CD4-positive, alpha-beta T cell (primary cell): ENCODE results near the gene CHST2. TPM values are rescaled to one million over a fixed set of nuclear protein-coding genes. Genes with fewer than 3 reads are reported as not detected.

Source experiments
- ATAC-seq: fragments of 200-7000 bp; cut with Tn5 transposase; one replicate; pipeline ENCODE4 v1.10.0; 2022; ENCODE audit warnings: mild to moderate bottlenecking; ENCODE audit not compliant: poor library complexity
- CTCF ChIA-PET: fragments of 350-600 bp; sonication (Branson Sonifier 250); formaldehyde crosslinking; loops from one replicate; lab custom pipeline; 2021; ENCODE audit warnings: antibody characterized with exemption, inconsistent platforms; lab: Charles Lee
- POLR2A ChIA-PET: fragments of 350-600 bp; sonication (Branson Sonifier 250); formaldehyde crosslinking; loops from one replicate; lab custom pipeline; 2021; ENCODE audit warnings: antibody characterized with exemption, inconsistent platforms; lab: Charles Lee
- DNase-seq, 14 experiments: peaks; one replicate each; pipeline ENCODE4 v3.0.0-alpha.2; 2013 to 2020; ENCODE audit warnings: mixed read lengths in 2 of 14
- H3K27ac ChIP-seq, 2 donors: one replicate each; pipeline versions ENCODE4 v1.5.1 to v1.7.0; 2013; ENCODE audit warnings: low read length in 2 of 2, low read depth in 1 of 2, mild to moderate bottlenecking in 1 of 2
- H3K27me3 ChIP-seq, 2 experiments: 1 replicate in 1 of 2; 2 replicates in 1 of 2; pipeline versions ENCODE4 v1.6.1 to v1.7.0; 2013; ENCODE audit warnings: low read length in 2 of 2, control low read depth in 1 of 2, mild to moderate bottlenecking in 1 of 2, moderate library complexity in 1 of 2; ENCODE audit not compliant: insufficient read depth in 2 of 2, control insufficient read depth in 1 of 2
- H3K36me3 ChIP-seq: one replicate; pipeline ENCODE4 v1.6.1; 2013; ENCODE audit warnings: low read length, control low read depth; ENCODE audit not compliant: insufficient read depth
- H3K4me1 ChIP-seq: one replicate; pipeline ENCODE4 v1.6.1; 2013; ENCODE audit warnings: low read length, control low read depth; ENCODE audit not compliant: insufficient read depth
- H3K4me3 ChIP-seq: one replicate; pipeline ENCODE4 v1.5.1; 2013; ENCODE audit warnings: mild to moderate bottlenecking, low read length, moderate library complexity
- H3K9me3 ChIP-seq, 2 experiments: 1 replicate in 1 of 2; 2 replicates in 1 of 2; pipeline versions ENCODE4 v1.6.1 to v1.7.0; 2013; ENCODE audit warnings: low read length in 2 of 2, mild to moderate bottlenecking in 2 of 2, control low read depth in 1 of 2, moderate library complexity in 1 of 2; ENCODE audit not compliant: control insufficient read depth in 1 of 2, insufficient read depth in 1 of 2
- H3K27ac Mint-ChIP-seq: one replicate; pipeline ENCODE4 v1.8.0; 2020; ENCODE audit warnings: mixed read lengths
- H3K27me3 Mint-ChIP-seq: one replicate; pipeline ENCODE4 v1.8.0; 2021; ENCODE audit warnings: mixed read lengths
- H3K36me3 Mint-ChIP-seq: one replicate; pipeline ENCODE4 v1.8.0; 2021; ENCODE audit warnings: low read depth, mixed read lengths
- H3K4me1 Mint-ChIP-seq: one replicate; pipeline ENCODE4 v1.8.0; 2021; ENCODE audit warnings: low read depth, mixed read lengths
- H3K4me3 Mint-ChIP-seq: one replicate; pipeline ENCODE4 v1.8.0; 2020; ENCODE audit warnings: mild to moderate bottlenecking, mixed read lengths
- H3K9me3 Mint-ChIP-seq: one replicate; pipeline ENCODE4 v1.8.0; 2020; ENCODE audit warnings: mixed read lengths
- CTCF ChIP-seq: fragments of 200-600 bp; IDR thresholded peaks from one replicate; pipeline ENCODE4 v1.8.0; 2022; ENCODE audit warnings: antibody characterized with exemption, mild to moderate bottlenecking
- intact Hi-C, 2 experiments: fragments of 100-400 bp; cut with DNase I in 1 of 2; cut with micrococcal nuclease in 1 of 2; formaldehyde crosslinking; loops; one replicate each; pipeline versions ENCODE4 v1.15.1 to v1.9.0; 2023 to 2025; cut with DNase I, micrococcal nuclease
- total RNA-seq, 174 experiments: library from RNA in 2 of 174; stranded (reverse) in 2 of 174; gene quantifications; one replicate each; pipeline ENCODE4 v1.2.3 and lab custom pipeline; 2021 to 2026

Gene CHST2
- total RNA-seq, 2 experiments from 2014 or later: 2.0 TPM

- CTCF ChIA-PET: no interaction called here
- Histone ChIP-seq H3K4me1 (no peaks in the 10 kb centered on the region), H3K27me3 (no peaks in the 10 kb centered on the region), H3K9me3 (no peaks in the 10 kb centered on the region), H3K27ac (no peak overlapping the region), H3K4me3 (no peak overlapping the region), H3K36me3 (no peaks in the 10 kb centered on the region)
- no peaks in the 10 kb centered on the region for H3K9me3 Mint-ChIP-seq
- ATAC-seq (no peak), DNase-seq (no peak)
- H3K27me3 Mint-ChIP-seq: no peaks in the 10 kb centered on the region
- POLR2A ChIA-PET: interaction anchor here (1.1 kb wide), 1 partner anchor 16 kb away, joined by 3 read pairs; no protein-coding TSS in a partner anchor
- H3K36me3 Mint-ChIP-seq: no peaks in the 10 kb centered on the region
- H3K4me1 Mint-ChIP-seq: no peaks in the 10 kb centered on the region
- no peak overlapping the region for H3K4me3 Mint-ChIP-seq
- H3K27ac Mint-ChIP-seq: no peak overlapping the region
- intact Hi-C loops: no loop called here
- no peak for TF ChIP-seq CTCF
Measured at GRCh38 chr3:143140550-143140949, 21.0 kb downstream of the CHST2 start.

GRCh38 chr3:143142354-143142753 is 22.8 kb downstream of the CHST2 start:
- H3K4me3 ChIP-seq: no peak overlapping the region
- no peaks in the 10 kb centered on the region for H3K9me3 ChIP-seq
- no peak overlapping the region for H3K27ac Mint-ChIP-seq
- CTCF ChIA-PET: no interaction called here
- no peaks in the 10 kb centered on the region for H3K36me3 ChIP-seq
- H3K4me3 Mint-ChIP-seq: no peak overlapping the region
- ATAC-seq: no peak
- H3K9me3 Mint-ChIP-seq: no peaks in the 10 kb centered on the region
- H3K4me1 Mint-ChIP-seq: no peaks in the 10 kb centered on the region
- intact Hi-C loops: no loop called here
- POLR2A ChIA-PET: no interaction called here
- H3K27me3 Mint-ChIP-seq: no peaks in the 10 kb centered on the region
- DNase-seq: no peak
- no peak overlapping the region for H3K27ac ChIP-seq
- H3K27me3 ChIP-seq: no peaks in the 10 kb centered on the region
- H3K36me3 Mint-ChIP-seq: no peaks in the 10 kb centered on the region
- no peaks in the 10 kb centered on the region for H3K4me1 ChIP-seq
- no peak for TF ChIP-seq CTCF

GRCh38 chr3:143145906-143146305 is 26.3 kb downstream of the CHST2 start:
- no peak for DNase-seq
- H3K27ac ChIP-seq: no peak overlapping the region
- H3K9me3 ChIP-seq: no peaks in the 10 kb centered on the region
- no peaks in the 10 kb centered on the region for H3K4me1 ChIP-seq
- TF ChIP-seq CTCF: no peak
- H3K4me1 Mint-ChIP-seq: no peaks in the 10 kb centered on the region
- no peak overlapping the region for H3K27ac Mint-ChIP-seq
- H3K27me3 ChIP-seq: no peaks in the 10 kb centered on the region
- no peak for ATAC-seq
- H3K36me3 ChIP-seq: no peaks in the 10 kb centered on the region
- ChIA-PET POLR2A (no interaction called here), CTCF (no interaction called here)
- H3K4me3 ChIP-seq: no peak overlapping the region
- intact Hi-C loops: no loop called here
- no peak overlapping the region for H3K4me3 Mint-ChIP-seq
- H3K36me3 Mint-ChIP-seq: no peaks in the 10 kb centered on the region
- no peaks in the 10 kb centered on the region for H3K9me3 Mint-ChIP-seq
- no peaks in the 10 kb centered on the region for H3K27me3 Mint-ChIP-seq
